ENCODE results near the gene FANCI.
"Not testable (repeated sequence)": the region's sequence is repeated elsewhere in the genome, so short reads cannot be mapped to it uniquely, and the experiment has no call there.

Gene FANCI

DNA sequence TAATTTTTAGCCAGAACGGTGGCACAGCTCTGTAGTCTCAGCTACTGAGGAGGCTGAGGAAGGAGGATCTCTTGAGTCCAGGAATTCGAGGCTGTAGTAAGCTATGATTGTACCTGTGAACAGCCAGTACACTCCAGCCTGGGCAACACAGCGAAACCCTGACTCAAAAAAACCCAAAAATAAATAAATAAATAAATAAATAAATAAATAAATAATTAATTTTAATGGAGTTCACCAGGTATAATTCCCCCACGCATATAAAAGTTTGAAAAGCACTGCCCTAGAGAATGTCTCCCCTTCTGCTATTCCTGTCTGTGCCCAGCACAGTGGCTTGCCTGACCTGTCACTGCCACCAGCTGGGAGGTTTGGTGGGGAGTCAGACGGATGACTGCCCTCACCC, 18.2 kb upstream of the FANCI start:
- no peak for DNase-seq (ENCODE audit: low read depth)
- Histone ChIP-seq H3K4me3 (ENCODE audit: low read length) (no peak overlapping the region), H3K4me1 (ENCODE audit: control insufficient read depth, insufficient read depth, low read length) (no peaks in the 10 kb centered on the region), H3K9ac (ENCODE audit: low read length) (no peak overlapping the region), H3K9me3 (ENCODE audit: control insufficient read depth, low read length) (no peaks in the 10 kb centered on the region), H3K36me3 (ENCODE audit: control insufficient read depth, insufficient read depth, low read length, severe bottlenecking) (no peaks in the 10 kb centered on the region), H3K27me3 (replicated peaks; ENCODE audit: control insufficient read depth, insufficient read depth, low read length) (peaks cover 13% of the 10 kb centered on the region)

GRCh38 chr15:89226359-89227221, 17.2 kb upstream of the FANCI start:
- peaks cover 8% of the 10 kb centered on the region for H3K27me3 ChIP-seq (replicated peaks; ENCODE audit: control insufficient read depth, insufficient read depth, low read length)
- H3K9me3 ChIP-seq (ENCODE audit: control insufficient read depth, low read length) = no peaks in the 10 kb centered on the region
- no peak for DNase-seq (ENCODE audit: low read depth)

GRCh38 chr15:89227425-89227824, 16.4 kb upstream of the FANCI start:
- peaks cover 3% of the 10 kb centered on the region for H3K27me3 ChIP-seq (replicated peaks; ENCODE audit: control insufficient read depth, insufficient read depth, low read length)
- DNase-seq (ENCODE audit: low read depth) = no peak
- H3K9me3 ChIP-seq (ENCODE audit: control insufficient read depth, low read length) = no peaks in the 10 kb centered on the region
- no peaks in the 10 kb centered on the region for H3K4me1 ChIP-seq (ENCODE audit: control insufficient read depth, insufficient read depth, low read length)
- H3K4me3 ChIP-seq (ENCODE audit: low read length) = no peak overlapping the region
- no peak overlapping the region for H3K9ac ChIP-seq (ENCODE audit: low read length)
- H3K36me3 ChIP-seq (ENCODE audit: control insufficient read depth, insufficient read depth, low read length, severe bottlenecking) = no peaks in the 10 kb centered on the region

More at GRCh38 chr15:89226359-89227221, 17.2 kb upstream of the FANCI start:
- H3K36me3 ChIP-seq (ENCODE audit: control insufficient read depth, insufficient read depth, low read length, severe bottlenecking) = no peaks in the 10 kb centered on the region
- no peak overlapping the region for H3K4me3 ChIP-seq (ENCODE audit: low read length)
- H3K9ac ChIP-seq (ENCODE audit: low read length) = no peak overlapping the region
- H3K4me1 ChIP-seq (ENCODE audit: control insufficient read depth, insufficient read depth, low read length) = no peaks in the 10 kb centered on the region

DNA sequence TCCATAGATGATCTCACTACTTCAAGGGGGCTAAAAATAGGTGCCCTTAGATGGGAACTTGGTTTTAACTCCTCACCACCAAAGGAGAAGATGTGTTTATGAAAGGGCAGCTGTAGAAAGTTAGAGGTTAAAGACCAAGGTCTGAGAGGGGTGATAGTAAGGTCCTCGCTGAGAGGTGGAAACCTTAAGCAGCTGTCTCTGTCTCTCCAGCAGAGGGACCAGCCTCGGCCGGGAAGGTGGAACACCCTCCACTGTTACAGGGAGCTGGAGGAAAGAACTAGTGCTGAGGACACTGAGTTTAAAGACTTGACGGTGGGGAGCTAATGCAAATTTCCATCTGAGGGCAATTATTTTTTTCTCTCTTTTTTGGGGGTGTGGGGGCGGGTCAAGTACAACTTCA, 13.5 kb upstream of the FANCI start:
- Histone ChIP-seq H3K4me3 (ENCODE audit: low read length) (no peak overlapping the region), H3K9me3 (ENCODE audit: control insufficient read depth, low read length) (no peaks in the 10 kb centered on the region), H3K9ac (ENCODE audit: low read length) (no peak overlapping the region), H3K27me3 (replicated peaks; ENCODE audit: control insufficient read depth, insufficient read depth, low read length) (peaks cover 3% of the 10 kb centered on the region), H3K4me1 (ENCODE audit: control insufficient read depth, insufficient read depth, low read length) (no peaks in the 10 kb centered on the region), H3K36me3 (ENCODE audit: control insufficient read depth, insufficient read depth, low read length, severe bottlenecking) (no peaks in the 10 kb centered on the region)
- no peak for DNase-seq (ENCODE audit: low read depth)

- Histone ChIP-seq H3K4me1 (ENCODE audit: control insufficient read depth, insufficient read depth, low read length) (no peaks in the 10 kb centered on the region), H3K9me3 (ENCODE audit: control insufficient read depth, low read length) (no peaks in the 10 kb centered on the region), H3K36me3 (ENCODE audit: control insufficient read depth, insufficient read depth, low read length, severe bottlenecking) (no peaks in the 10 kb centered on the region), H3K9ac (ENCODE audit: low read length) (no peak overlapping the region), H3K27me3 (replicated peaks; ENCODE audit: control insufficient read depth, insufficient read depth, low read length) (peaks cover 3% of the 10 kb centered on the region), H3K4me3 (ENCODE audit: low read length) (no peak overlapping the region)
- DNase-seq (ENCODE audit: low read depth) = no peak
Measured at GRCh38 chr15:89231832-89232231, 11.9 kb upstream of the FANCI start.

GRCh38 chr15:89239883-89240810, 3.6 kb upstream of the FANCI start:
- H3K4me3 ChIP-seq (ENCODE audit: low read length); H3K9ac ChIP-seq (ENCODE audit: low read length); H3K36me3 ChIP-seq (ENCODE audit: control insufficient read depth, insufficient read depth, low read length, severe bottlenecking); H3K27me3 ChIP-seq (replicated peaks; ENCODE audit: control insufficient read depth, insufficient read depth, low read length); DNase-seq (ENCODE audit: low read depth): not testable (repeated sequence)
- peaks cover 13% of the 10 kb centered on the region for H3K9me3 ChIP-seq (ENCODE audit: control insufficient read depth, low read length)
- peaks cover 12% of the 10 kb centered on the region for H3K4me1 ChIP-seq (ENCODE audit: control insufficient read depth, insufficient read depth, low read length)

- peak overlapping the region; percentile 92 for H3K4me3 ChIP-seq (ENCODE audit: low read length)
Measured at GRCh38 chr15:89243046-89243690, 611 bp upstream of the FANCI start.

DNA sequence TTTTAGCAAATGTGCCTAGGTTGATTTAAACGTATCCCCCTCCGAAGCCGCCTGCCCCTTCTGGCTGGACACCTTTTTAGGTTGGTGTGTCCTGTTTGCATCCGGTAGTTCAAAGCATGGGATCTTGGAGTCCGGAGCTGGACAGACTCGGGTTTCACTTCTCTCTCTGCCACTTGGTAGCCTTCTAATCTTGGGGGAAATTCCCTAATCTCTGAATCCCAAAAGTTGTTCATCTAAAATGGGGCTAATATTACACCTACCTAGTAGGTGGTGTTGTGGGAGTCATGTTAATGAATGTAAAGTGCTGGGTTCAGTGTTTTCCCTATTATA, 760 bp downstream of the FANCI start:
- no peak for DNase-seq (ENCODE audit: low read depth)
- H3K9ac ChIP-seq (ENCODE audit: low read length) = peak overlapping the region; percentile 90
- H3K27me3 ChIP-seq (replicated peaks; ENCODE audit: control insufficient read depth, insufficient read depth, low read length) = no peaks in the 10 kb centered on the region
- H3K4me1 ChIP-seq (ENCODE audit: control insufficient read depth, insufficient read depth, low read length) = peaks cover 12% of the 10 kb centered on the region
- H3K36me3 ChIP-seq (ENCODE audit: control insufficient read depth, insufficient read depth, low read length, severe bottlenecking) = no peaks in the 10 kb centered on the region
- peaks cover 9% of the 10 kb centered on the region for H3K9me3 ChIP-seq (ENCODE audit: control insufficient read depth, low read length)
- H3K4me3 ChIP-seq (ENCODE audit: low read length) = peak overlapping the region; percentile 92

More at GRCh38 chr15:89243046-89243690, 611 bp upstream of the FANCI start:
- peaks cover 13% of the 10 kb centered on the region for H3K9me3 ChIP-seq (ENCODE audit: control insufficient read depth, low read length)
- H3K27me3 ChIP-seq (replicated peaks; ENCODE audit: control insufficient read depth, insufficient read depth, low read length) = no peaks in the 10 kb centered on the region
- DNase-seq (ENCODE audit: low read depth) = peak; percentile 61
- no peaks in the 10 kb centered on the region for H3K36me3 ChIP-seq (ENCODE audit: control insufficient read depth, insufficient read depth, low read length, severe bottlenecking)
- H3K4me1 ChIP-seq (ENCODE audit: control insufficient read depth, insufficient read depth, low read length) = peaks cover 12% of the 10 kb centered on the region
- H3K9ac ChIP-seq (ENCODE audit: low read length) = peak overlapping the region; percentile 90

DNA sequence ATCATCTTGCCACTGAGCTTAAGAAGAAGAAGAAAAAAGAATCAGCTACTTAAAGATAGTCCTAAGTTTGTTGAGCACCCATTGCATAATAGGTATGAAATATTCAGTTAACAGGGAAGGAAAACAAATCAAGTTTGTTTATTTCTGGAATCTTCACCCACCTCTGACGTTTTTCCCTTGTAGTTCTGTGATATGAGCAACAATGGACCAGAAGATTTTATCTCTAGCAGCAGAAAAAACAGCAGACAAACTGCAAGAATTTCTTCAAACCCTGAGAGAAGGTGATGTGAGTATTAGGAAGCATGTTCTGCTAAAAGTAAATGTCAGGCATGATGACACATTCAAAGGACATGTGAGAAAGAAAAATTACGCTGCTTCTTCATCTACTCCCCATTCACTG, 3.7 kb downstream of the FANCI start:
- Histone ChIP-seq H3K36me3 (ENCODE audit: control insufficient read depth, insufficient read depth, low read length, severe bottlenecking) (no peaks in the 10 kb centered on the region), H3K9ac (ENCODE audit: low read length) (no peak overlapping the region), H3K9me3 (ENCODE audit: control insufficient read depth, low read length) (no peaks in the 10 kb centered on the region), H3K27me3 (replicated peaks; ENCODE audit: control insufficient read depth, insufficient read depth, low read length) (no peaks in the 10 kb centered on the region), H3K4me3 (ENCODE audit: low read length) (no peak overlapping the region), H3K4me1 (ENCODE audit: control insufficient read depth, insufficient read depth, low read length) (peaks cover 12% of the 10 kb centered on the region)
- no peak for DNase-seq (ENCODE audit: low read depth)

DNA sequence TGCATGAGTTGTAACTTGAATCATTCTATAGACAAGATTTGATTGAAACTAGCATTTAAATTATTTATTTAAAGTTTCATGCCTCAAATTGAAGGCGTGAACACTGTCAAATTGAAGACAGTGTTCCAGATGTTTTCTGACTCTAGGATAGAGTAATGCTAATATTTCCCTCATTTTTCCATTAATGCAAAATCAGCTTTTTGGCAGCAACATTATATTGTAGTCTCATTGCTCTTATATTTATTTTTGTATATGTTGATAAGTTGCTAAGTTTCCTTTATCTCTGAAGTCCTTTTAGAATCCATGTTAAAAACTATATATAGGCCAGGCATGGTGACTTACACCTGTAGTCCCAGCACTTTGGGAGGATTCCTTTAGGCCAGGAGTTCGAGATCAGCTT, 4.8 kb downstream of the FANCI start:
- no peak for DNase-seq (ENCODE audit: low read depth)
- Histone ChIP-seq H3K4me3 (ENCODE audit: low read length) (no peak overlapping the region), H3K27me3 (replicated peaks; ENCODE audit: control insufficient read depth, insufficient read depth, low read length) (no peaks in the 10 kb centered on the region), H3K4me1 (ENCODE audit: control insufficient read depth, insufficient read depth, low read length) (peaks cover 7% of the 10 kb centered on the region), H3K9me3 (ENCODE audit: control insufficient read depth, low read length) (no peaks in the 10 kb centered on the region), H3K36me3 (ENCODE audit: control insufficient read depth, insufficient read depth, low read length, severe bottlenecking) (no peaks in the 10 kb centered on the region), H3K9ac (ENCODE audit: low read length) (no peak overlapping the region)

GRCh38 chr15:89250142-89250541, 6.4 kb downstream of the FANCI start:
- H3K4me3 ChIP-seq (ENCODE audit: low read length); H3K9ac ChIP-seq (ENCODE audit: low read length); H3K9me3 ChIP-seq (ENCODE audit: control insufficient read depth, low read length); H3K36me3 ChIP-seq (ENCODE audit: control insufficient read depth, insufficient read depth, low read length, severe bottlenecking); H3K4me1 ChIP-seq (ENCODE audit: control insufficient read depth, insufficient read depth, low read length); DNase-seq (ENCODE audit: low read depth); H3K27me3 ChIP-seq (replicated peaks; ENCODE audit: control insufficient read depth, insufficient read depth, low read length): not testable (repeated sequence)

Measured in adipocyte (in vitro differentiated cells).